HG03025 (cell line): ENCODE results near the gene SMTN.
"Not testable (repeated sequence)": the region's sequence is repeated elsewhere in the genome, so short reads cannot be mapped to it uniquely, and the experiment has no call there.

Experiments used
- ATAC-seq: cut with Tn5 transposase; IDR thresholded peaks from one replicate; pipeline ENCODE4 v1.9.1; 2021; ENCODE audit warnings: mild to moderate bottlenecking, moderate library complexity; ENCODE audit not compliant: unreplicated experiment, low FRiP score

The SMTN gene

GRCh38 chr22:31103111-31103510 is 22.0 kb downstream of the SMTN start:
- no peak for ATAC-seq

DNA sequence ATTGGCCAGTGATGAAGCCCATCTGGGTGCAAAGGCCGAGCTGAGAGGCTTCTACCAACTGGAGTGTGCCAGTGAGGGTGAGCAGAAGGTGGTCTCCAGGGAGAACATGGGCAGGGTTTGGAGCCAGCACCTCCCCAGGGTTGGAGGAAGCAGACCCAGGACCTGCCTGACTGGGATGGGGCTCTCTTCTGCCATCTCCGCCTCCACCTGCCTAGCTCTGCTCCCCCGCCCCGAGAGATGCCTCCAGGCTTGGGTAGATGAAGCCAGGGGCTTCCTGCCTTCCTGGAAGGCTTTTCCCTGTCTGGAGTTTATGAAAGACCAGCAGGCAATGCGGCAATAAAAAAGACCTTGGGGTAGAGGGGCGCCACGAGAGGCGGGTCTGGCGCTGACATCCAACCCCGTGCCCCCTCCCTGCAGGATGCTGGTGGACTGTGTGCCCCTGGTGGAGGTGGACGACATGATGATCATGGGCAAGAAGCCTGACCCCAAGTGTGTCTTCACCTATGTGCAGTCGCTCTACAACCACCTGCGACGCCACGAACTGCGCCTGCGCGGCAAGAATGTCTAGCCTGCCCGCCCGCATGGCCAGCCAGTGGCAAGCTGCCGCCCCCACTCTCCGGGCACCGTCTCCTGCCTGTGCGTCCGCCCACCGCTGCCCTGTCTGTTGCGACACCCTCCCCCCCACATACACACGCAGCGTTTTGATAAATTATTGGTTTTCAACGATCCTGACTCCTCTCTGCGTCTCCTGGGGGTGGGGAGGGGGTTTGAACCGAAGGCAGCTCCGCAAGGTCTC is 23.0 kb downstream of the SMTN start:
- ATAC-seq: no peak

DNA sequence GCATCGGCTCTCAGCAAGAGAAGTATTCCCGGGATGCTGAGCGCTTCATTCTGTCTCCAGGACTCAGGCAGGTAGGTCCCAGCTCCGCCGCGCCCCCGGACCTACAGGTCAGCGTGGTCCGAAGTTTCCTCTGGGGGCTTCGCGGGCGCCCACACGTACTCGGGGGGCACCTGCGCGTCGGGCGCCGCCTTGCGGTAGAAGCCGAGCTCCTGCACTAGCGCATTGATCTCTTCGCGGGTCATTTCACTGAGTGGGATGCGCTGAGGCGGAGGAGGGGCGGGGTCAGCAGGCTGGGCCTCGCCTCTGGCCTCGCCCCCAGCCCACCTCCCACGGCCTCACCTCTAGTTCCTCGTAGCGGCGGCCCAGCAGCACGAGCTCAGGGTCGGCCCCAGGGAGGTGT is 23.8 kb downstream of the SMTN start:
- ATAC-seq: no peak

DNA sequence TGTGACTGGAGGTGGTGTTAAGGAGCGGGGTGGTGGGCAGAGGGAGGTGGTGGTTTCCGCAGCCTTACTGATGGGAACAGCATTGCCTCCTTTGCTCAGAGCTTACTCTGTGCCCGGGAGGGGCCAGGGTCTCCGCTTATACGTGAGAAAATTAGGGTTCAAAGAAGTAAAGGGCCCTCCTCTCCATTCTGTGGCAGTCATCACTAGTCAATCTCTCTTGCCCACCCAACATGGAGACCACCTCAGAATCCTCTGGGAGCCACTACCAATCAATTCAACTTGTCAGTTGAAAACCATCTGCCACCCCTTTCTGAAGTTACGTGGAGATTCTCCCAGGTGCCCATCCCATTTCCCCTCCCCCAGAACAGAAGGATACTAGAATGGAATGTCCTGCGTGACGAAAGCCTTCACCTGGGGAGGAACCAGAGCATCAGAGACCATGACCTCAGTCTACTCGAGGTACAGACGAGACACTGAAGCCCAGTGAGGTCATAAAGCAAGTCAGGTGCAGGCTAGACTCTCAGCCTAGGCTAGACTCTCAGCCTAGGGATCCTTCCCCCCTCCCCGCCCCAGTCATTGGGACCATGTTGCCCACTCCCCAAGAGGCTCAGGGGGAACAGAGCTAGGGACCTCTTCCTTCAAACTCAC is 24.3 kb downstream of the SMTN start:
- ATAC-seq: no peak

- ATAC-seq: no peak
Measured at GRCh38 chr22:31106001-31106571, 25.0 kb downstream of the SMTN start.

DNA sequence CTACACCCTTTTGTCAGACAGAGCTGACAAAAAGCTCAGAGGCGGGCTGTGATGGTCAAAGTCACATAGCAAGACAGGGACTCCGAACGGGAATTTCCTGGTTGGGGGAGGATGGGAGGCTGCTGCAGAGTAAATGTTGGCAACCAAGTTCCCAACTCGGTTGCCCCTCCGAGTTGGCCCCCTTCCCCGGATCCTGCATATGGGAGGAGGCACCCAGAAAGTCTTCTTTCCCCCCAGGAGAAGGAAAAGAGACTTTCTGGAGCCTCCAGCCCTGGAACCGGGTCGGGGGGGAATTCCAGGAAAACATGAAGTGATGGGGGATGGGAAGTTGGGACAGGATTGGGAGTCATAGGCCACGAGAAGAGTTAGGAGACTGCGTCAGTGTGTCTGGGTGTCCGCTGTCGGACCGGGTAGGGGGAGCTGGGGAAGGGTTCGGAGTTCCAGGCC is 25.6 kb downstream of the SMTN start:
- no peak for ATAC-seq

DNA sequence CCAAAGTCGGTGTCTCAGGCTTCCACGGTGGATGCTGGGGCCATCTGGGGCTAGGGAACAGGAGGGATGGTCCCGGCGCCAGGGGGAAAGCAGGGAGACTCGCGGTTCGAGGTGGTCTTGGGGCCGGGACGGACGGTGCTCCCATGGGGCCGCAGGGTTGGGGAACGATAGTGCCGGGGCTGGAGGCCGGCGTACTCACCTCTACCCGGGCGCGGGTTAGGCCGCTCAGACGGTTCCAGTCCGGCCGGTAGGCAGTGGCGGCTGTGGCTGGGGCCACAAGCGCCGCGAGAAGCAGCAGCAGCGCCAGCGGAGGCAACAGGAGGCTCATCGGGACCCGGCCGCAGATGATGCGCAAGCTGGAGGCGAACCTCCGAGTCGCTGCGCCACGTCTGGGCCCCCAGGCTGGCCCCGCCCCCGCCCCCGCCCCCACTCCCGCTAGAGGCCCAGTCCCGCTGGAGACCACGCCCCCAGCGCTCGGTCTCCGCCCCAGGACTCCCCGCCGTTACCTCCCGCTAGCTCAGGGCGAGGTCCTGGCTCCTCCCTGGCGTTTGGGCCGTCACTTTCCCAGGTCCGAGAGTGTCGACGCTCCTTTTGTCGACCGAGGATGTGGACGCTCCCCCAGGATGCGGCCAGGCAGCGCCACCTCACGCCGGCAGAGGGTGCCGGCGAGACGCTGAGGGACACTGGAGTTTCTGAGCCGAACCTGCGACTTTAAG is 26.2 kb downstream of the SMTN start, which contains the start of gene SELENOM:
SELENOM (minus strand) TSS at position 391 of the 716 bp plus-strand sequence; CDS start at position 328, 63 bp downstream.
- ATAC-seq: peak; percentile 75

DNA sequence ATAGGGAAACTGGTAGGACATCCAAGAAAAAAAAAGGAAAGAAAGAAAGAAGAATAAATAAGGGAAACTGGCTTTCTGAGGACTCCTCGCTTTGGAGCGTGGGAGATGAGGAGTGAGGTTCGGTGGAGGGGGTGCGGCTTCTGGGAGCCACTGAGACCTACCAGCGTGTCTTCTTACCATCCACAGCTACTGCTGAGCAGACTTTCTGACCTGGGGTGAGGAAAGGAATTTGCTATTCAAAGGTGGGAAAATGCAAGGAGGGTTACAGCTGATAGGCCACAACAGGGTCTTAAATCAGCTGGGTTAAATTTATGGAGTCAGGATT is 26.7 kb downstream of the SMTN start:
- peak; percentile 17 for ATAC-seq

GRCh38 chr22:31112547-31113091 is 31.5 kb downstream of the SMTN start:
- not testable (repeated sequence) for ATAC-seq

- ATAC-seq: no peak
Measured at GRCh38 chr22:31118046-31118820, 37.1 kb downstream of the SMTN start.

DNA sequence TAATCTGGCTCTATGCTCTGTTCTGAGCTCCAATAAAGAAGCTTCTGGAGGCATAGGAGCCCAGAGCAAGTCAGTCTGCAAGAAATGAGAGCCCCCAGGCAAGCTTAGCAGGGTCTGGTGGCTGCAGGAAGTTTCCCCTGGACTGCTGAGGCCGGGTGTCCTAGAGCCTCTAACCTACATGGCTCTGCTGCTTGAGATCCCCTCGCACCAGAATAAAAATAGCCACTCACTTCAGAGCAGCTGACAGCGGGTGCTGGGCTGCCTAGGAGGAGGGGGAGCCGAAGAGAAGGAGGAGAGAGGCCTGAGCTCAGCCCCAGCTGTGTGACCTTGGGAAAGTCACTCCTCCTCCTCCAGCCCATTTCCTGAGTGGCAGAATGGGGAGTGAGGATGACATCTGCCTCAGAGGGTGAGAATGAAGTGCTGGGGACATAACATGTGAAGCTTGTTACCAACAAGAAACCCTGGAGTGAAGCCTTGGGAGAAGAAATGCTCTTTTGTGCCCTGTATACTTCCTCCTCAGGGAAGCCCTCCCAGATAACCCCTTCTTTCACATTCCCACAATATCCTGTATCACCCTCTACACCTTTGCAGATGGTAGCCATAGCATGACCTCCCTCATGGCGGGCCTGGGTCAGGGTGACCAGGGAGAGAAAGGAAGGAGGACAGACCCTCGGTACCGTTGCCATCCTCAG is 38.1 kb downstream of the SMTN start:
- ATAC-seq: no peak

DNA sequence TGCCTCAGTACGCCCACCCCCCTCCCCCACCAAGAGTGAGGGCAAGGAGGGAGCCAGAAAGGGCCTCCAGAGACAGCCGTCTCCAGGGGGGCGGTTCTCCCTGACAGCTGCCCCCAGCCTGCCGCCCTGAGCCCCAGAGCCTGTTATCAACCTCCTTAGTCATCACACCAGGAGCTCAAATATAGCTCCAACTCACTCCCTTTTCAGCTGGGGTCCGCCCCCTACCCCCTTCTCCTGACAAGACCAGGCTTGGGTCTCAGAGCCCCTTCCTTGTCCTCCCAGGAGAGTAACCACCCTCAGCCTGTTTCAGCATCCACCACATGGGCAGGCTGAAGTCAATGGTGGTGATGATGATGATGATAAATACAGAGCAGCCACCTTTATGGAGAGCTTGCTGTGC is 39.1 kb downstream of the SMTN start:
- no peak for ATAC-seq

GRCh38 chr22:31120642-31121041 is 39.5 kb downstream of the SMTN start:
- no peak for ATAC-seq

- ATAC-seq: no peak
Measured at GRCh38 chr22:31121403-31121802, 40.3 kb downstream of the SMTN start.

GRCh38 chr22:31122196-31122531 is 41.0 kb downstream of the SMTN start:
- no peak for ATAC-seq

GRCh38 chr22:31122532-31123291 is 41.6 kb downstream of the SMTN start, which contains the start of gene INPP5J:
Gene INPP5J, plus strand, starts transcription at chr22:31122966. Its CDS starts 49 bp downstream, at chr22:31123015.
- ATAC-seq: no peak

DNA sequence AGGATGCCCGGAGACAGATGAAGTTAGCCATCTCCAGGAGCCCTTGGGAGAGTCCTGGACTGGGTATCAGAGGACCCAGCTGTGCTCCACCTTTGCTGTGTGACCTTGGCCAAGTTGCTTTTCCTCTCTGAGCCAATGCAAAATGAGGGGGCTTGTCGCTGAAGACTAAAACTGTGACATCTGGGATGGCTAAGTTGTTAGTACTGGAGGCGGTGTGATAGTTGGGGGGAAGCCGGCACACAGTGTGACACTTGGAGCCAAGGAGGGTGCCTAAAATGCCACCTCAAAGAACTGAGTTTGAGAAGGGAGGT is 42.1 kb downstream of the SMTN start:
- no peak for ATAC-seq

GRCh38 chr22:31124290-31124689 is 43.2 kb downstream of the SMTN start:
- no peak for ATAC-seq
